T-helper 2 cell treated with Interferon-gamma antibody and Interleukin-4, amounts not matched to agents 100 ng/mL and 5 ng/mL, for 36 hours (primary cell): ENCODE results near the gene SAMD10. TPM values are rescaled to one million over a fixed set of nuclear protein-coding genes. Genes with fewer than 3 reads are reported as not detected.
"Not testable (repeated sequence)": the region's sequence is repeated elsewhere in the genome, so short reads cannot be mapped to it uniquely, and the experiment has no call there.

Source experiments
- intact Hi-C: fragments of 100-400 bp; cut with micrococcal nuclease; formaldehyde crosslinking; loops from one replicate; pipeline ENCODE4 v1.15.1; 2023
- total RNA-seq: library from RNA; stranded (reverse); gene quantifications from 2 replicates; pipeline ENCODE4 v1.2.3, GENCODE V29; 2022

Gene SAMD10
- total RNA-seq, 1 donor from 2014 or later: 21.8 TPM

DNA sequence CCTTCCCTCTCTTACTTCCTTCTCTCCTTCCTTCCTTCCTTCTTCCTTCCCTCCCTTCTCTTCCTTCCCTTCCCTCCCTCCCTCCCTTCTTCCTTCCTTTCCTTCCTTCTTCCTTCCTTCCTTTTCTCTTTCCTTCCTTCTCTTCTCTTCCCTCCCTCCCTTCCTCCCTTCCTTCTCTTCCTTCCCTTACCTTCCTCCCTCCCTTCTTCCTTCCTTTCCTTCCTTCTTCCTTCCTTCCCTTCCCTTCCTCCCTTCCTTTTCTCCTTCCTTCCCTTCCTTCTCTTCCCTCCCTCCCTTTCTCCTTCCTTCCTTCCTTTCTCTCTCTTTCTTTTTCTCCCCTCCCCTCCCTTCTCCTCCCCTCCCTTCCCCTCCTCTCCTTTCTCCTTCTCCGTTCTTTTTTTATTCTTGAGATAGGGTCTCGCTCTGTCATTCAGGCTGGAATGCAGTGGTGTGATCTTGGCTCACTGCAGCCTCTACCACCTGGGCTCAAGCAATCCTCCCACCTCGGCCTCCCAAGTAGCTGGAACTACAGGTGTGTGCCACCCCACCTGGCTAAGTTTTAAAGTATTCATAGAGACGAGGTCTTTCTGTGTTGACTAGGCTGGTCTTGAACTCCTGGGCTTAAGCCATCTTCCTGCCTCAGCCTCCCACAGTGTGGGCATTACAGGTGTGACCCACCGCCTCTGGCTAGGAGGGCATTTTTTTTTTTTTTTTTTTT lies 8.6 kb downstream of the SAMD10 start:
- intact Hi-C loops: loop anchor here (5.0 to 10.0 kb wide), 3 partner anchors 316 to 536 kb away; partner anchors contain the start of genes PTK6, RTEL1 and STMN3

- intact Hi-C loops: loop anchor here (5.0 to 10.0 kb wide), 3 partner anchors 315 to 535 kb away; partner anchors contain the start of genes PTK6, RTEL1 and STMN3
Observed at GRCh38 chr20:63969838-63970713, 9.4 kb downstream of the SAMD10 start, which contains the start of gene ZNF512B. Gene ZNF512B (minus strand): TSS chr20:63969930. CDS start chr20:63967950, 1,980 bp downstream.

GRCh38 chr20:63968928-63969760 lies 10.3 kb downstream of the SAMD10 start:
- intact Hi-C loops: no loop called here

DNA sequence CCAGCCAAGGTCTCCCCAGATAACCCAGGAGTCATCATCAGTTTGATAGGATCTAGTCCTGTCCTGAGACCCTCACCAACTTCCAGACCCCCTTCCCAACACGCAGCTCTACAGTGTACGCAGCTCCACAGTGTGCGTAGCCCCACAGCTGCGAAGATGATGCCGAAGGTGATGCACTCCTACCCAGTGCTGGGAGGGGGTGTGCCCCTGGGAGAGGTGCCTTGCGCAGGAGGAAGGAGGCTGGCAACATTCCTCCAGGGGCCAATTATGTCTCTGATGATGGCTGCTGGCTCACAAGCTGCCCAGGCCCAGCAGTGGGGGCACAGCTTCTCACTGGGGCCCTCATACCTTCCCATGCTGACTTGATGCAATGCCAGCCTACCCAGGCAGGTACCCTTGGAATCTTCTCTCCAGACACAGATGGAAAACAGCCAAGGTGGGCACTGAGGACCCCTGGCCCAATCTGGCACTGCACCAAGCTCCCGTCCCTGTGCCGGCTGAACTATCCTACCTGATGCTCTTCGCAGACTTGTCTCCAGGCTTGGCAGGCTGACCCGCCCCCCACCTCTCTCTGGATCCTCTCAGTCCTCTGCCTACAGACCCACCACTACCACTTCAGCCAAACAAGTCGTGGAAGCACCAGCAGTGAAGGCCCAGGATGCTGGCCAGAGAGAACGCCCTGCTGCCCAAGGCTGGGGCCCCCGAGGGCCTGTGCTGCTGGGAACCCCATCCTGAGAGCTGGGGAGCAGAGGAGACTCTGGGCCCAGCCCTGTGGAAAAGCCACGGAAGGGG lies 11.1 kb downstream of the SAMD10 start:
- intact Hi-C loops: no loop called here

DNA sequence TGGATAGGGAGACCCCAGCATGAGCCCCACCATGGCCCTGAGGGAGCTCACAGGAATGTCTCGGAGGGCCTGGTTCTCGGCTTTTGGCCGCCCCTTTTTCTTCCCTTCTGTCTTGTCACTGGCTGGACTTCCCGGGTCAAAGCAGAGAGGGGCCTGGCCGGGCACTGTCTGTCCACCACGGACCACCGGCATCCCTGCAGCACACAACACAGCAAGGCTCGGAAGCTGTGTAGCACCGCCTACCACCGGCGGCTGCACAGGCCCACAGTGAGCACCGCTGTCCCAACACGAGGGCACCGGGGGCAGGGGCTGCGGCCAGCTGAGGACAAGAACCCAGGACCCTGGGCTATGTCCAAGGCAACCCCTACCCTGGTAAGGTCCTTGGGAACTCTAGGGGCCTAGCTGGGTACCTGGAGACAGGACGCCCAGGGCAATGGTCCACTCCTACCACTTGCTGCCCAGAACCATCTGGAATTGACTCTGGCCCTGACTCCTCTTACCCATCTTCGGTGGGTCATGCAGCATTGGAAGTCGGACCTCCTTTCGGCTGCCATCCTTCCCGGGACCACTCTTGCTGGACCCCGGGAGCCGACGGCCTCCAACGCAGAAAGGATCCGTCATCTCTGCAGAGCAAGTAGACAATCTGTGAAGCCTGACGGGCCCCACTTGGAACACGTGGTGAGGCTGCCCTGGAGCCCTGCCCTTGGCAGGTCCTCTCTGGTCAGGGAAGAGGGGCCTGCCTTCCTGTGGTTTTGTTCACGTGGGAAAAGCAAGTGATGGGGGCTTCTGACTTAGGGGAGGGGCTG lies 11.9 kb downstream of the SAMD10 start:
- intact Hi-C loops: no loop called here

- intact Hi-C loops: no loop called here
Observed at GRCh38 chr20:63966944-63967322, 12.5 kb downstream of the SAMD10 start.

DNA sequence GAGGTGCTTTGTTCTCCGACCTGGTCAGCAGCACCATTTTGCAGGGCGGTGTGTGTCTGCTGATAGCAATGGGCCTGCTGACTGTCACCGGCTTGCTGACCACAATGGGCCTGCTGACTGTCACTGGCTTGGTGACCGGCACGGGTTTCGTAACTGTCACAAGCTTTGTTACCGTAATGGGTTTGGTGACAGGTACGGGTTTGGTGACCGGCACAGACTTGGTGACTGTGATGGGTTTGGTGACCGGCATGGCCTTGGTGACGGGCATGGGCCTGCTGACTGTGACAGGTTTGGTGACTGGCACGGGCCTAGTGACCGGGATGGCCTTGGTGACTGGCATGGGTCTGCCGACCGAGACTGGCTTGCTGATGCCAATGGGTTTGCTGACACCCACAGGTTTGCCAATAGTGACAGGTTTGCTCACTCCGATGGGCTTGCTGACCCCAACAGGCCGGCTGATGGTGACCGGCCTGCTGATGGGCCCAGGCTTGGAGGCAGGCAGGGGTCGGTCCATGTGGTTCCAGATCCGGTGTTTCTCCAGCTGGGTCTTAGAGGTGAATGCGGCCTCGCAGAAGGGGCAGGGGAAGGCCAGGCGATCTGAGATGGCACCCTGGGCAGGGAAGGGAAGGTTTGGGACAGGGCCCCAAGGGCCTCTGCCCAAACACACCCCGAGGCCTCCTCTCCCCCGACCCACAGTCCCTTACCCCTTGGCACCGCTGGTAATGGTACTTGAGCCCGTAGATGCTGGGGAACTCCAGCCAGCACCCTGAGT lies 13.1 kb downstream of the SAMD10 start:
- intact Hi-C loops: no loop called here

DNA sequence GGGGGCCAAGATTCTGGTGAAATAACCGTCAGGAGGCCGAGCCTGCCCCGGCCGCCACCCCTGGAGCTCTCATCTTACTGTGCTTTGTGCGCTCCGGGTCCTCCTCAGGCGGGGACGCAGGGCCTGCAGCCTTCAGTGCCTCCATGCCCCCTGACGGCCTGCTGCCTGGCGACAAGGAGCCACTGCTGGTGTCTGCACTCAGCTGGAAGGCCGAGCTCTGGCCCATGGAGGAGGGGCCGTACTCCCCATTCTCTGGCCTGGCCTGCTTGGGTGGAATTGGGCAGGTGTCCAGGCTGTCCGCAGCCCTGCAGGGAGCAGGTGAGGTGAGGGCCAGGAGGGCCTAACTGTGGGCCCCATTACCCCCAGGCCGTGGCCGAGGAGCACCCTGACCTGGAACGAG lies 15.0 kb downstream of the SAMD10 start:
- intact Hi-C loops: no loop called here

DNA sequence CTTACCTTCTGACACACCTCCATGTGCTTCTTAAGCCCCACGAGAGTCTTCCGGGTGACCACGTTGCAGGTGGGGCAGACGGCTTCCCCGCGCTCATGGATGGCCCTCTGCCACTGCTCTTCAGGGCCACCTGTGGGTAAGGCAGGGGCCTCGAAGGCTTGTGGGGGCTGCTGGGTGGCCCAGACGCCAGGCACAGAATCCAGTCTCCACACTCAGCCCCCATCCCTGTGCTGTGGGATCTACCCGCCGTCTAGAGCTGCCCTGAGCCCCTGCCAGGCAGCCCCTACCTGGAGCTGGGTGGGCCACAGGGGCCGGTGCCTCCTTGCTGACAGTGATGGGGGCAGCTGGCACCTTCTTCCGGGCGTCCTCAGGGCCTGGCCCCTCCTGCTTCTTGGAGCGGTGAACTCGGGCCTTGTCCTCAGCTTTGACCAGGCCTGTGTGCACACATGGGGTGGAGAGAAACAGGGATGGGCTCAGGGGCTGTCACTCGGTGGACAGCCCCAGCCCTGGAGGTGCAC lies 15.6 kb downstream of the SAMD10 start:
- intact Hi-C loops: no loop called here

- intact Hi-C loops: no loop called here
Observed at GRCh38 chr20:63963348-63963741, 16.1 kb downstream of the SAMD10 start.

DNA sequence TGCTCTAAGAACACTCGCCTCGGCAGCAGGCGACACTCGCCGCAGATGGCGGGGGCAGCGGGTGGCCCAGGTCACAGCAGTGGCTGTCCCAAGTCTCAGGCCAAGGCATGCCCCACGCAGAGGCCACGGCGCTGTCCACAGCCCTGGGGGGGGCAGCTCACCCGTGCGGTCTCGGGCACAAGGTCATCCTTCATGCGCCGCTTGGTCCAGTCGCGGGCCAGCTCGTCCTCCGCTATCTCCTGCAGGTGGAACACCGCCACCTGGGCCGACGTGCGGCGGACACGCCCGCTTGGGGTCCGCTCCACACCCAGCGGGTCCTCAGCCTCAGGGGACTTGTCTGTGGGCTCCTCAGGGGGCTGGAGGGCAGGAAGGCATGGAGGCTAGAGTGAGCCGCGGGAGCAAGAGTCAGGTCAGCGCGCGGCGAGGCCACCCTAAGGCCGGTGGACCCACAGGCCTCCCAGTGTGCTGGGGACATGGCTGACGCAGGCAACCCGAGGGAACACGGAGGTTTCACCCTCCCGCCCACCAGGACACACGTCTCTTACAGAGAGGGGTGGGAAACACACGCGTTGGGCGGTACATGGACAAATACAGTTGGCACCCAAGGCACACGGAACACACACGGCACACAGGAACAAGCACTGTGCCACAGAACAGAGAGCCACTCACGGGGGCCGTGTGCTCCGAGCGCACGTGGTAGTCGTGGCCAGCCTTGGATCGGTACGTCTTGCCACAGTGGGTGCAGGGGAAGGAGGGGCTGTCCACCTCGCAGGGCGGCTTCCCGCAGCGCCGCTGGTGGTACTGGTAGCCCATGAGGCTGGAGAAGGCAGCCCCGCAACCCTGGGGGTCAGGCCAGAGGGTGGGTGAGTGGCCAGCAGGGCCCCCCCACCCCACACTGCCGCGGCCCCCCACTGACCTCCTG lies 16.8 kb downstream of the SAMD10 start:
- intact Hi-C loops: no loop called here

GRCh38 chr20:63961664-63962425 lies 17.6 kb downstream of the SAMD10 start:
- intact Hi-C loops: no loop called here

- intact Hi-C loops: not testable (repeated sequence)
Observed at GRCh38 chr20:63960654-63961621, 18.5 kb downstream of the SAMD10 start.

- intact Hi-C loops: loop anchor here (5.0 kb wide), 1 partner anchor 422 kb away; the partner anchor contains the start of gene PTK6
Observed at GRCh38 chr20:63959699-63960075, 19.8 kb downstream of the SAMD10 start.

DNA sequence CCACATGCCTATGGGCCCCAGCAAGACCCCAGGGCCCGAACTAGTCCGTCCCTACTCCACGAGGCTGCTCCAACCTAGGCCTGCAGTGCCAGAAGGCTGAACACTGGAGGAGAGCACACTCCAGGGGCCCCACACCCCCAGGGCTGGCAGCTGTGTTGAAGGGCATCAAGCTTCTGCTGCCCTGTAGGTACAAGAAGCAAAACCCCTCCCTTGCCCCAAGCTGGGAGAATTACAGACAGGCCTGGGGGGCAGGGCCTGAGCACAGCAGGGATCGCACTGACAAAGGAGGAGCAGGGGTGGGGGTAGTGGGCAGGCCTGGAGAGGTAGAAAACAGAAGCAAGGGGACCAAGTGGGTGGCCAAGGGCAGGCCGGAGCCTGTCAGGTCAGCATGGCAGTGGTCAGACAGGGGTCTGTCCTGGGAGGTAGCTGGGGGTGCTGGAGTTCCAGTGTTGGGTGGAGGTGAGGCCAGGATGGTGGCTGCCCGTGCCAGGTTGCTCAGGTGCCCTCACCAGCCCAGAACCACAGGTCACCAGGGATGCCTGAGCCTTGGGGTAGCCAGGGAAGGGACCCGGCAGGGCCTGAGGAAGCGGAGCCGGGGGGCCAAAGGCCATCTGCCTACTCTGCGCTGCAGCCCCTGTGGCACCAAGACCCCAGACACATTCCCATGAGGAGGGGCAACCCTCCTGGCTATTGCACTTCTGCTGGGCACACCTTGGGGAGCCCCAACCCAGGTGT lies 20.3 kb downstream of the SAMD10 start:
- intact Hi-C loops: loop anchor here (5.0 kb wide), 1 partner anchor 422 kb away; the partner anchor contains the start of gene PTK6
